H1 (cell line): Measurements from ENCODE around the gene STH. TPM values are rescaled to one million over a fixed set of nuclear protein-coding genes. Genes with fewer than 3 reads are reported as not detected.

Source experiments
- CTCF ChIA-PET: fragments of 300-600 bp; sonication (Branson Sonifier 250); formaldehyde crosslinking; loops from one replicate; lab custom pipeline; 2021; ENCODE audit not compliant: partially characterized antibody; lab: Charles Lee
- POLR2A ChIA-PET: fragments of 300-600 bp; sonication (Branson Sonifier 250); formaldehyde crosslinking; loops from one replicate; lab custom pipeline; 2021; ENCODE audit warnings: inconsistent platforms; ENCODE audit not compliant: partially characterized antibody; lab: Charles Lee
- DNase-seq, 2 experiments: peaks; one replicate each; pipeline versions ENCODE4 v3.0.0 to v3.0.0-alpha.2; 2010 to 2022; ENCODE audit warnings: low spot score in 2 of 2, low read depth in 1 of 2, mixed read lengths in 1 of 2
- FAIRE-seq: peaks from 2 replicates; lab custom pipeline; 2011; peaks lifted over from hg19 to GRCh38; lab: Jason Lieb, UNC
- H2AFZ ChIP-seq: 2 replicates; pipeline ENCODE4 v1.8.1; 2012; ENCODE audit warnings: low read length, inconsistent platforms
- H2AK5ac ChIP-seq: 2 replicates; pipeline ENCODE4 v1.6.1; 2013; ENCODE audit warnings: low read depth, low read length
- H2BK120ac ChIP-seq: replicated peaks from 2 replicates; pipeline ENCODE3; 2013; ENCODE audit warnings: low read depth, low read length, inconsistent platforms
- H2BK12ac ChIP-seq: 2 replicates; pipeline ENCODE4 v1.6.1; 2013; ENCODE audit warnings: low read depth, low read length
- H2BK15ac ChIP-seq: 2 replicates; pipeline ENCODE4 v1.6.1; 2013; ENCODE audit warnings: low read length
- H2BK20ac ChIP-seq: 2 replicates; pipeline ENCODE4 v1.6.1; 2013; ENCODE audit warnings: low read length
- H2BK5ac ChIP-seq: 2 replicates; pipeline ENCODE4 v1.6.1; 2013; ENCODE audit warnings: low read depth, low read length
- H3K14ac ChIP-seq: 2 replicates; pipeline ENCODE4 v1.6.1; 2013; ENCODE audit warnings: inconsistent platforms; ENCODE audit not compliant: insufficient read length
- H3K18ac ChIP-seq: 2 replicates; pipeline ENCODE4 v1.6.1; 2013; ENCODE audit warnings: low read length; ENCODE audit errors: extremely low read depth
- H3K23ac ChIP-seq: 2 replicates; pipeline ENCODE4 v1.6.1; 2013; ENCODE audit warnings: inconsistent platforms; ENCODE audit not compliant: insufficient read length
- H3K23me2 ChIP-seq: 2 replicates; pipeline ENCODE4 v1.6.1; 2013; ENCODE audit warnings: low read depth, low read length
- H3K27ac ChIP-seq: 2 replicates; pipeline ENCODE4 v1.6.1; 2011; ENCODE audit warnings: low read depth, low read length, inconsistent platforms
- H3K27me3 ChIP-seq, 4 experiments: replicated peaks in 1 of 4; 1 replicate in 1 of 4; 2 replicates in 3 of 4; pipeline versions ENCODE4 v1.6.1 to v1.8.1; 2011 to 2013; ENCODE audit warnings: low read length in 3 of 4, mild to moderate bottlenecking in 3 of 4, inconsistent platforms in 2 of 4, mixed read lengths in 2 of 4, moderate library complexity in 1 of 4; ENCODE audit not compliant: control insufficient read depth in 3 of 4, insufficient read depth in 3 of 4; ENCODE audit errors: extremely low read depth in 1 of 4
- H3K36me3 ChIP-seq, 4 experiments: 2 replicates each; pipeline versions ENCODE4 v1.6.1 to v1.8.1; 2011 to 2013; ENCODE audit warnings: mild to moderate bottlenecking in 4 of 4, low read length in 3 of 4, moderate library complexity in 2 of 4, control low read depth in 1 of 4, inconsistent platforms in 1 of 4; ENCODE audit not compliant: insufficient read depth in 4 of 4, control insufficient read depth in 2 of 4
- H3K4ac ChIP-seq: replicated peaks from 2 replicates; pipeline ENCODE3; 2013; ENCODE audit warnings: low read length, low read depth, mixed read lengths, inconsistent platforms; ENCODE audit not compliant: insufficient read length
- H3K4me1 ChIP-seq, 4 experiments: replicated peaks in 1 of 4; 1 replicate in 1 of 4; 2 replicates in 3 of 4; pipeline versions ENCODE4 v1.6.1 to v1.8.1; 2011 to 2013; ENCODE audit warnings: low read length in 3 of 4, inconsistent platforms in 2 of 4, mixed read lengths in 1 of 4; ENCODE audit not compliant: insufficient read depth in 4 of 4, control insufficient read depth in 3 of 4
- H3K4me2 ChIP-seq, 2 experiments: 2 replicates each; pipeline versions ENCODE4 v1.6.1 to v1.8.1; 2011 to 2013; ENCODE audit warnings: low read depth in 2 of 2, low read length in 2 of 2, control low read depth in 1 of 2, inconsistent platforms in 1 of 2, mild to moderate bottlenecking in 1 of 2; ENCODE audit not compliant: insufficient read depth in 1 of 2
- H3K4me3 ChIP-seq, 4 experiments: fragments of 200-600, 300-600 bp in 1 of 4; sonication (generic), shearing (Covaris generic), sonication (Bioruptor Twin) in 1 of 4; 2 replicates each; pipeline versions ENCODE4 v1.5.1 to v1.8.1; 2011 to 2016; ENCODE audit warnings: low read length in 4 of 4, low read depth in 3 of 4, control low read depth in 2 of 4, inconsistent platforms in 2 of 4, mild to moderate bottlenecking in 2 of 4, mixed read lengths in 1 of 4, moderate library complexity in 1 of 4; ENCODE audit not compliant: insufficient read depth in 2 of 4; ENCODE audit errors: extremely low read depth in 1 of 4
- H3K56ac ChIP-seq: replicated peaks from 2 replicates; pipeline ENCODE3; 2013; ENCODE audit warnings: low read depth, mild to moderate bottlenecking, mixed read lengths, low read length, inconsistent platforms; ENCODE audit not compliant: insufficient read length
- H3K79me1 ChIP-seq: 2 replicates; pipeline ENCODE4 v1.6.1; 2013; ENCODE audit warnings: low read depth, low read length, control low read depth
- H3K79me2 ChIP-seq, 2 experiments: 2 replicates each; pipeline versions ENCODE4 v1.6.1 to v1.8.1; 2012 to 2013; ENCODE audit warnings: low read length in 2 of 2, mild to moderate bottlenecking in 2 of 2, inconsistent platforms in 1 of 2; ENCODE audit not compliant: insufficient read depth in 2 of 2, control insufficient read depth in 1 of 2
- H3K9ac ChIP-seq, 4 experiments: replicated peaks in 1 of 4; 1 replicate in 1 of 4; 2 replicates in 3 of 4; pipeline versions ENCODE4 v1.6.1 to v1.8.1; 2011 to 2013; ENCODE audit warnings: low read depth in 3 of 4, low read length in 3 of 4, control low read depth in 2 of 4, mild to moderate bottlenecking in 2 of 4, moderate library complexity in 2 of 4, inconsistent platforms in 1 of 4; ENCODE audit errors: extremely low read depth in 1 of 4
- H3K9me3 ChIP-seq, 2 experiments: 2 replicates each; pipeline versions ENCODE4 v1.6.1 to v1.8.1; 2012 to 2013; ENCODE audit warnings: mild to moderate bottlenecking in 2 of 2, moderate library complexity in 2 of 2, control low read depth in 1 of 2, inconsistent platforms in 1 of 2, low read depth in 1 of 2, low read length in 1 of 2, mixed read lengths in 1 of 2; ENCODE audit not compliant: insufficient read depth in 2 of 2
- H4K20me1 ChIP-seq, 2 experiments: replicated peaks in 1 of 2; 2 replicates each; pipeline versions ENCODE3 to v1.8.1; 2011 to 2013; ENCODE audit warnings: inconsistent platforms in 2 of 2, low read length in 2 of 2, mild to moderate bottlenecking in 1 of 2; ENCODE audit not compliant: insufficient read depth in 2 of 2, control insufficient read depth in 1 of 2
- H4K5ac ChIP-seq: 2 replicates; pipeline ENCODE4 v1.6.1; 2013; ENCODE audit warnings: low read length, low read depth, mixed read lengths, inconsistent platforms; ENCODE audit not compliant: insufficient read length
- H4K8ac ChIP-seq: 2 replicates; pipeline ENCODE4 v1.8.0; 2013; ENCODE audit warnings: mild to moderate bottlenecking, moderate library complexity, low read length, inconsistent platforms; ENCODE audit not compliant: insufficient read depth; ENCODE audit errors: extremely low read depth
- H4K91ac ChIP-seq: replicated peaks from 2 replicates; pipeline ENCODE3; 2013; ENCODE audit warnings: low read length, mixed read lengths, inconsistent platforms; ENCODE audit not compliant: insufficient read length
- BCL11A ChIP-seq, 2 experiments: IDR thresholded peaks; one replicate each; pipeline ENCODE4 v1.6.1; 2011; ENCODE audit warnings: low read depth in 2 of 2, low read length in 2 of 2, mild to moderate bottlenecking in 2 of 2
- CBX5 ChIP-seq: fragments of 300-800, 300-1000 bp; sonication (generic); IDR thresholded peaks from 2 replicates; pipeline ENCODE4 v1.7.1; 2016; ENCODE audit warnings: antibody characterized with exemption, low read length, low read depth
- CBX8 ChIP-seq: fragments of 300-800, 300-1000 bp; sonication (generic); IDR thresholded peaks from 2 replicates; pipeline ENCODE4 v1.7.1; 2016; ENCODE audit warnings: low read depth, low read length, borderline replicate concordance
- CHD2 ChIP-seq: IDR thresholded peaks from 2 replicates; pipeline ENCODE4 v1.6.1; 2012; ENCODE audit warnings: low read length, improper control_type of control experiment
- CTBP2 ChIP-seq: IDR thresholded peaks from 2 replicates; pipeline ENCODE4 v1.7.0; 2011; ENCODE audit warnings: borderline replicate concordance, mild to moderate bottlenecking, moderate library complexity, mixed read lengths, low read length; ENCODE audit not compliant: insufficient read depth, insufficient read length
- KDM4A ChIP-seq: IDR thresholded peaks from one replicate; pipeline ENCODE4 v1.7.1; 2012; ENCODE audit warnings: low read depth, mild to moderate bottlenecking, moderate library complexity, low read length, inconsistent platforms; ENCODE audit not compliant: severe bottlenecking
- KDM5A ChIP-seq: fragments of 200-600 bp; IDR thresholded peaks from 2 replicates; pipeline ENCODE4 v1.7.1; 2012; ENCODE audit warnings: mild to moderate bottlenecking, low read length, inconsistent platforms, mixed read lengths
- SIRT6 ChIP-seq: IDR thresholded peaks from one replicate; pipeline ENCODE4 v1.7.1; 2012; ENCODE audit warnings: low read length, inconsistent platforms
- WGBS, 2 experiments: shearing (Covaris generic) in 1 of 2; methylation state at CpG; one replicate each; pipeline versions ENCODE4 v1.1.6 to v1.1.7; 2013 to 2015; ENCODE audit warnings: low lambda C conversion rate in 2 of 2, mixed read lengths in 2 of 2, inconsistent platforms in 1 of 2, low coverage in 1 of 2, missing lambda C conversion rate in 1 of 2; ENCODE audit not compliant: insufficient replicate concordance in 2 of 2, insufficient coverage in 1 of 2, insufficient read length in 1 of 2; ENCODE audit errors: extremely low coverage in 1 of 2, missing lambda C conversion rate in 1 of 2; 5-methylcytosine and 5-hydroxymethylcytosine counted together
- polyA plus RNA-seq, 7 experiments: library from polyadenylated mRNA; depleted of rRNA in 3 of 7; stranded (reverse) in 5 of 7; unstranded in 2 of 7; fragments of >200 nt in 5 of 7; fragments of 200-250 nt in 2 of 7; gene quantifications; 1 replicate in 5 of 7; 2 replicates in 1 of 7; 4 replicates in 1 of 7; pipeline versions ENCODE4 v1.2.1 to v1.2.3, GENCODE V29; 2011 to 2013; ENCODE audit warnings: missing spikeins in 2 of 7, mixed read lengths in 2 of 7
- total RNA-seq: library from RNA; stranded (reverse); fragmentation: NEBNext Ultra II Directional; extraction: Animal tissue kit (Norgen Biotek cat#: 25700); gene quantifications from 2 replicates; pipeline ENCODE4 v1.2.1, GENCODE V29; 2021
- TF ChIP-seq, protein P1 (sequence below): IDR thresholded peaks from 2 replicates; pipeline ENCODE4 v1.6.1; 2012; ENCODE audit warnings: low read length, inconsistent platforms

STH gene
- total and polyA plus RNA-seq, 2 of the 8 experiments (the other 6 are each of a cell fraction or from before 2014, with no cell fraction given), result not detected

DNA sequence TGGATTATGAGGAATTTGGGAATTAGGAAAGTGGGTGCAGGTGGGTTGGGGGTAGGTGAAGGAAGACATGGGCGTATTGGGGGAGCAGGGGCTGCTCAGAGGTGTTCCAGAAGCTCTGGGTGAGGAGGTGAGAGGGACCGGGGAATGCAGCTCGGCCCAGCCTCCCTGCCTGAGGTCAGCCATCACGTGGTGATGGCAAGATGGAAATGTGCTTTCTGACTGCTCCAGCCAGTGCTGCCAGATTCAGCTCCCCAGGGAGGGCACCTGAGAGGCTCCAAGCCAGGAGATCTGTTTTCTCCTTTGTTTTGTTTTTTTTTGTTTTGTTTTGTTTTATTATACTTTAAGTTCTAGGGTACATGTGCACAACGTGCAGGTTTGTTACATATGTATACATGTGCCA lies 35.2 kb upstream of the STH start:
- Histone ChIP-seq H4K20me1 (no peaks in the 10 kb centered on the region), H3K79me2 (no peaks in the 10 kb centered on the region), H2BK20ac (no peak overlapping the region), H3K23me2 (no peaks in the 10 kb centered on the region), H3K14ac (no peak overlapping the region), H4K5ac (no peak overlapping the region), H3K4ac (no peak overlapping the region), H4K8ac (no peak overlapping the region), H4K91ac (no peak overlapping the region), H3K56ac (no peak overlapping the region), H3K27ac (no peak overlapping the region), H2AFZ (no peak overlapping the region), H3K9ac (no peak overlapping the region), H3K18ac (no peak overlapping the region), H3K4me3 (no peak overlapping the region), H3K23ac (no peak overlapping the region), H2AK5ac (no peak overlapping the region), H2BK15ac (no peak overlapping the region), H3K4me2 (no peak overlapping the region), H2BK5ac (no peak overlapping the region), H3K79me1 (no peaks in the 10 kb centered on the region), H2BK12ac (no peak overlapping the region), H3K9me3 (no peaks in the 10 kb centered on the region), H2BK120ac (no peak overlapping the region), H3K4me1 (no peaks in the 10 kb centered on the region), H3K27me3 (peaks cover 0 to 2% (median 0%) of the 10 kb centered on the region in 4 experiments; a peak in 1 of 7 replicates), H3K36me3 (no peaks in the 10 kb centered on the region)
- FAIRE-seq (no peak), DNase-seq (no peak)
- CTCF ChIA-PET, result interaction anchor here (1.0 to 1.6 kb wide), 2 partner anchors 10 to 242 kb away, joined by 5 read pairs; no protein-coding TSS in a partner anchor
- POLR2A ChIA-PET, result no interaction called here
- no peak for TF ChIP-seq CHD2
- no peak for TF ChIP-seq CBX5
- TF ChIP-seq KDM4A, result no peak
- no peak for TF ChIP-seq KDM5A
- no peak for TF ChIP-seq BCL11A (IDR thresholded peaks at IDR 0.05; ENCODE audit: low read depth in 2 of 2, low read length in 2 of 2)
- no peak for TF ChIP-seq SIRT6
- TF ChIP-seq CBX8, result no peak
- TF ChIP-seq, protein P1, sequence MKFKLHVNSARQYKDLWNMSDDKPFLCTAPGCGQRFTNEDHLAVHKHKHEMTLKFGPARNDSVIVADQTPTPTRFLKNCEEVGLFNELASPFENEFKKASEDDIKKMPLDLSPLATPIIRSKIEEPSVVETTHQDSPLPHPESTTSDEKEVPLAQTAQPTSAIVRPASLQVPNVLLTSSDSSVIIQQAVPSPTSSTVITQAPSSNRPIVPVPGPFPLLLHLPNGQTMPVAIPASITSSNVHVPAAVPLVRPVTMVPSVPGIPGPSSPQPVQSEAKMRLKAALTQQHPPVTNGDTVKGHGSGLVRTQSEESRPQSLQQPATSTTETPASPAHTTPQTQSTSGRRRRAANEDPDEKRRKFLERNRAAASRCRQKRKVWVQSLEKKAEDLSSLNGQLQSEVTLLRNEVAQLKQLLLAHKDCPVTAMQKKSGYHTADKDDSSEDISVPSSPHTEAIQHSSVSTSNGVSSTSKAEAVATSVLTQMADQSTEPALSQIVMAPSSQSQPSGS, result no peak
- no peak for TF ChIP-seq CTBP2
- 72% methylated on average over 4 of the region's 5 CpGs; no CpG with 5 or more reads in 1 of the 2 experiments for WGBS, 2 experiments
